Loucy (cell line): ENCODE results near the gene ROBO1.

Experiments used
- H2AFZ ChIP-seq: fragments of 200-600 bp; sonication (generic); 2 replicates; pipeline ENCODE4 v1.6.0; 2016; ENCODE audit warnings: antibody characterized with exemption, mild to moderate bottlenecking, low read length, moderate library complexity
- H3F3A ChIP-seq: fragments of 200-600 bp; 2 replicates; pipeline ENCODE4 v1.6.0; 2016; ENCODE audit warnings: antibody characterized with exemption, low read depth, mild to moderate bottlenecking
- H3K27me3 ChIP-seq: fragments of 200-600 bp; sonication (generic); 2 replicates; pipeline ENCODE4 v1.6.1; 2014; ENCODE audit warnings: low read length, mild to moderate bottlenecking; ENCODE audit not compliant: insufficient read depth, poor library complexity, severe bottlenecking
- H3K36me3 ChIP-seq: fragments of 200-600 bp; sonication (generic); 2 replicates; pipeline ENCODE4 v1.6.1; 2016; ENCODE audit warnings: low read length; ENCODE audit not compliant: insufficient read depth
- H3K4me1 ChIP-seq: fragments of 200-600 bp; sonication (generic); 2 replicates; pipeline ENCODE4 v1.5.1; 2014; ENCODE audit warnings: low read length, mild to moderate bottlenecking; ENCODE audit not compliant: insufficient read depth, poor library complexity, severe bottlenecking
- H3K4me2 ChIP-seq: fragments of 200-600 bp; sonication (generic); 2 replicates; pipeline ENCODE4 v1.6.0; 2014; ENCODE audit warnings: antibody characterized with exemption, low read length, low read depth, mild to moderate bottlenecking; ENCODE audit not compliant: poor library complexity, severe bottlenecking
- H3K4me3 ChIP-seq: fragments of 200-600 bp; sonication (generic); 2 replicates; pipeline ENCODE4 v1.5.1; 2014; ENCODE audit warnings: low read length, mild to moderate bottlenecking, mixed read lengths; ENCODE audit not compliant: poor library complexity, severe bottlenecking
- H3K79me2 ChIP-seq: fragments of 200-600 bp; sonication (generic); 2 replicates; pipeline ENCODE4 v1.6.1; 2014; ENCODE audit warnings: low read length; ENCODE audit not compliant: insufficient read depth
- H3K9ac ChIP-seq: fragments of 200-600 bp; sonication (generic); 2 replicates; pipeline ENCODE4 v1.6.0; 2014; ENCODE audit warnings: mild to moderate bottlenecking, low read depth, low read length, moderate library complexity; ENCODE audit not compliant: poor library complexity, severe bottlenecking
- H3K9me2 ChIP-seq: fragments of 200-600 bp; sonication (generic); replicated peaks from 2 replicates; pipeline ENCODE4 v1.6.1; 2016; ENCODE audit warnings: low read depth, low read length, mixed read lengths
- H3K9me3 ChIP-seq: fragments of 200-600 bp; sonication (generic); 2 replicates; pipeline ENCODE4 v1.6.1; 2014; ENCODE audit warnings: mild to moderate bottlenecking, antibody characterized with exemption, low read length, low read depth; ENCODE audit not compliant: insufficient read depth
- H4K20me1 ChIP-seq: fragments of 200-600 bp; sonication (generic); 2 replicates; pipeline ENCODE4 v1.6.0; 2014; ENCODE audit warnings: antibody characterized with exemption, low read length, mild to moderate bottlenecking; ENCODE audit not compliant: insufficient read depth, poor library complexity, severe bottlenecking
- CTCF ChIP-seq: fragments of 200-600 bp; sonication (generic); conservative IDR thresholded peaks from 2 replicates; pipeline ENCODE4 v1.5.1; 2014; ENCODE audit warnings: mild to moderate bottlenecking, antibody characterized with exemption, low read length
- EZH2phosphoT487 ChIP-seq: fragments of 200-600 bp; IDR thresholded peaks from 2 replicates; pipeline ENCODE4 v1.6.1; 2018; ENCODE audit warnings: antibody characterized with exemption, mild to moderate bottlenecking, moderate library complexity, borderline replicate concordance

Gene ROBO1

GRCh38 chr3:78761126-78761525, 1006.7 kb downstream of the ROBO1 start:
- H3K4me2 ChIP-seq: no peak overlapping the region
- no peak overlapping the region for H3K9ac ChIP-seq
- H3K4me1 ChIP-seq: no peaks in the 10 kb centered on the region
- H3K79me2 ChIP-seq: no peaks in the 10 kb centered on the region
- no peaks in the 10 kb centered on the region for H3F3A ChIP-seq
- no peak for TF ChIP-seq EZH2phosphoT487
- TF ChIP-seq CTCF: no peak
- H3K27me3 ChIP-seq: no peaks in the 10 kb centered on the region
- H4K20me1 ChIP-seq: no peaks in the 10 kb centered on the region
- no peak overlapping the region for H3K4me3 ChIP-seq
- no peaks in the 10 kb centered on the region for H3K9me3 ChIP-seq
- no peaks in the 10 kb centered on the region for H3K9me2 ChIP-seq
- H2AFZ ChIP-seq: no peak overlapping the region
- H3K36me3 ChIP-seq: no peaks in the 10 kb centered on the region

GRCh38 chr3:78757731-78758130, 1010.1 kb downstream of the ROBO1 start:
- Histone ChIP-seq H2AFZ (no peak overlapping the region), H3K4me2 (no peak overlapping the region), H3F3A (no peaks in the 10 kb centered on the region), H3K4me1 (no peaks in the 10 kb centered on the region), H3K36me3 (no peaks in the 10 kb centered on the region), H3K9me3 (no peaks in the 10 kb centered on the region), H3K4me3 (no peak overlapping the region), H3K79me2 (no peaks in the 10 kb centered on the region), H3K9me2 (no peaks in the 10 kb centered on the region), H4K20me1 (no peaks in the 10 kb centered on the region), H3K27me3 (no peaks in the 10 kb centered on the region), H3K9ac (no peak overlapping the region)
- TF ChIP-seq EZH2phosphoT487 (no peak), CTCF (no peak)

- Histone ChIP-seq H3K36me3 (no peaks in the 10 kb centered on the region), H3K9me2 (no peaks in the 10 kb centered on the region), H3K4me2 (no peak overlapping the region), H3K4me1 (no peaks in the 10 kb centered on the region), H3K27me3 (no peaks in the 10 kb centered on the region), H3F3A (no peaks in the 10 kb centered on the region), H2AFZ (no peak overlapping the region), H3K79me2 (no peaks in the 10 kb centered on the region), H4K20me1 (no peaks in the 10 kb centered on the region), H3K9me3 (no peaks in the 10 kb centered on the region), H3K9ac (no peak overlapping the region), H3K4me3 (no peak overlapping the region)
- no peak for TF ChIP-seq EZH2phosphoT487
- no peak for TF ChIP-seq CTCF
Measured at GRCh38 chr3:78754066-78754743, 1013.6 kb downstream of the ROBO1 start.
